Astrocyte (in vitro differentiated cells and primary cell): Measurements from ENCODE around the gene STEAP1.
"Not testable (repeated sequence)": the region's sequence is repeated elsewhere in the genome, so short reads cannot be mapped to it uniquely, and the experiment has no call there.

Experiments
- CTCF ChIP-seq: IDR thresholded peaks from 2 replicates; pipeline ENCODE4 v1.5.1; 2011; ENCODE audit warnings: low read depth, mild to moderate bottlenecking, inconsistent platforms, low read length, moderate library complexity; ENCODE audit not compliant: insufficient read depth
- EZH2 ChIP-seq: IDR thresholded peaks from 2 replicates; pipeline ENCODE4 v1.6.1; 2012; ENCODE audit warnings: mild to moderate bottlenecking, low read length, inconsistent platforms; ENCODE audit not compliant: insufficient read depth

GRCh38 chr7:90151884-90152283 lies 2.4 kb upstream of the STEAP1 start:
- not testable (repeated sequence) for TF ChIP-seq CTCF, EZH2
